ENCODE data around the gene CDH12. TPM values are rescaled to one million over a fixed set of nuclear protein-coding genes. Genes with fewer than 3 reads are reported as not detected.
"Not testable (repeated sequence)": the region's sequence is repeated elsewhere in the genome, so short reads cannot be mapped to it uniquely, and the experiment has no call there.

CDH12 gene
- total and polyA plus RNA-seq, 2 experiments from 2014 or later, result 0.09 to 0.97 TPM

GRCh38 chr5:22531986-22532385 is 321.2 kb downstream of the CDH12 start:
- Histone ChIP-seq H3K9me3 (ENCODE audit: low read depth) (no peaks in the 10 kb centered on the region), H3K36me3 (no peaks in the 10 kb centered on the region), H3K4me3 (no peak overlapping the region), H3K27me3 (no peaks in the 10 kb centered on the region), H3K27ac (no peak overlapping the region), H3K4me1 (ENCODE audit: low read depth) (no peaks in the 10 kb centered on the region)
- DNase-seq (ENCODE audit: low read depth in 1 of 2, low spot score in 1 of 2), result no peak
- no peak for TF ChIP-seq CTCF (IDR thresholded peaks at IDR 0.05; ENCODE audit: low read depth, low read length)

GRCh38 chr5:22521521-22521920 is 331.6 kb downstream of the CDH12 start:
- Histone ChIP-seq H3K27ac (no peak overlapping the region), H3K4me1 (ENCODE audit: low read depth) (no peaks in the 10 kb centered on the region), H3K4me3 (no peak overlapping the region), H3K27me3 (no peaks in the 10 kb centered on the region), H3K36me3 (no peaks in the 10 kb centered on the region), H3K9me3 (ENCODE audit: low read depth) (no peaks in the 10 kb centered on the region)
- DNase-seq (ENCODE audit: low read depth in 1 of 2, low spot score in 1 of 2), result peak in 1 of 2 donors; percentile 3
- TF ChIP-seq CTCF (IDR thresholded peaks at IDR 0.05; ENCODE audit: low read depth, low read length), result no peak

GRCh38 chr5:22516497-22516896 is 336.6 kb downstream of the CDH12 start:
- not testable (repeated sequence) for H3K36me3 ChIP-seq; DNase-seq (ENCODE audit: low read depth in 1 of 2, low spot score in 1 of 2); H3K9me3 ChIP-seq (ENCODE audit: low read depth); H3K27ac ChIP-seq; H3K4me1 ChIP-seq (ENCODE audit: low read depth); H3K27me3 ChIP-seq; H3K4me3 ChIP-seq

GRCh38 chr5:22514231-22514630 is 338.9 kb downstream of the CDH12 start:
- DNase-seq (ENCODE audit: low read depth in 1 of 2, low spot score in 1 of 2), result no peak
- H3K27ac ChIP-seq, result no peak overlapping the region
- TF ChIP-seq CTCF (IDR thresholded peaks at IDR 0.05; ENCODE audit: low read depth, low read length), result no peak
- H3K27me3 ChIP-seq, result no peaks in the 10 kb centered on the region
- H3K4me3 ChIP-seq, result no peak overlapping the region
- no peaks in the 10 kb centered on the region for H3K36me3 ChIP-seq
- no peaks in the 10 kb centered on the region for H3K9me3 ChIP-seq (ENCODE audit: low read depth)
- no peaks in the 10 kb centered on the region for H3K4me1 ChIP-seq (ENCODE audit: low read depth)

- no peak for DNase-seq (ENCODE audit: low read depth in 1 of 2, low spot score in 1 of 2)
- no peak overlapping the region for H3K4me3 ChIP-seq
- no peak for TF ChIP-seq CTCF (IDR thresholded peaks at IDR 0.05; ENCODE audit: low read depth, low read length)
- no peaks in the 10 kb centered on the region for H3K4me1 ChIP-seq (ENCODE audit: low read depth)
- H3K27ac ChIP-seq, result no peak overlapping the region
- no peaks in the 10 kb centered on the region for H3K9me3 ChIP-seq (ENCODE audit: low read depth)
- H3K27me3 ChIP-seq, result no peaks in the 10 kb centered on the region
- H3K36me3 ChIP-seq, result no peaks in the 10 kb centered on the region
Measured at GRCh38 chr5:22505891-22506290, 347.3 kb downstream of the CDH12 start.

- H3K27me3 ChIP-seq, result no peaks in the 10 kb centered on the region
- no peak overlapping the region for H3K4me3 ChIP-seq
- no peak overlapping the region for H3K27ac ChIP-seq
- TF ChIP-seq CTCF (IDR thresholded peaks at IDR 0.05; ENCODE audit: low read depth, low read length), result no peak
- no peak for DNase-seq (ENCODE audit: low read depth in 1 of 2, low spot score in 1 of 2)
- H3K4me1 ChIP-seq (ENCODE audit: low read depth), result no peaks in the 10 kb centered on the region
- H3K9me3 ChIP-seq (ENCODE audit: low read depth), result no peaks in the 10 kb centered on the region
- no peaks in the 10 kb centered on the region for H3K36me3 ChIP-seq
Measured at GRCh38 chr5:22504411-22504810, 348.7 kb downstream of the CDH12 start.
